ENCODE measurements around the gene SZT2.

DNA sequence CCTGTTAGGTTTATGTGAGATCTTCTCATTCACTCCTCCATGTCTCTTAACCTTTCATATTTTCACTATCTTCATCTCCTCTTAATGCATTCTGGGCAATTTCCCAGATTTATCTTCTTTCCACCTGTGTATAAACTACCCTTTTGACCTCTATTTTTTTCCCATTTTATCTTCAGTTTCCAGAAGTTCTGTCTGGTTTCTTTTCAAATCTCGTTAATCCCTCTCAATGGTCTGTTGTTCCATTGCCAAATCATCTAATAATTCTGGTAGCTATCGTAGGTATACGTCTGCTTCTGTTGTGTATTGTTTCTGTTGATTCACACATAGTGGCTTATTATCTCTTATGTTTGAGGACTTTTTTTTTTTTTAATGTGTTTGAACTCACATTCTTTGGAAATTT is 89.7 kb downstream of the SZT2 start:
- TF ChIP-seq, protein P1, sequence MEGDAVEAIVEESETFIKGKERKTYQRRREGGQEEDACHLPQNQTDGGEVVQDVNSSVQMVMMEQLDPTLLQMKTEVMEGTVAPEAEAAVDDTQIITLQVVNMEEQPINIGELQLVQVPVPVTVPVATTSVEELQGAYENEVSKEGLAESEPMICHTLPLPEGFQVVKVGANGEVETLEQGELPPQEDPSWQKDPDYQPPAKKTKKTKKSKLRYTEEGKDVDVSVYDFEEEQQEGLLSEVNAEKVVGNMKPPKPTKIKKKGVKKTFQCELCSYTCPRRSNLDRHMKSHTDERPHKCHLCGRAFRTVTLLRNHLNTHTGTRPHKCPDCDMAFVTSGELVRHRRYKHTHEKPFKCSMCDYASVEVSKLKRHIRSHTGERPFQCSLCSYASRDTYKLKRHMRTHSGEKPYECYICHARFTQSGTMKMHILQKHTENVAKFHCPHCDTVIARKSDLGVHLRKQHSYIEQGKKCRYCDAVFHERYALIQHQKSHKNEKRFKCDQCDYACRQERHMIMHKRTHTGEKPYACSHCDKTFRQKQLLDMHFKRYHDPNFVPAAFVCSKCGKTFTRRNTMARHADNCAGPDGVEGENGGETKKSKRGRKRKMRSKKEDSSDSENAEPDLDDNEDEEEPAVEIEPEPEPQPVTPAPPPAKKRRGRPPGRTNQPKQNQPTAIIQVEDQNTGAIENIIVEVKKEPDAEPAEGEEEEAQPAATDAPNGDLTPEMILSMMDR (IDR thresholded peaks at IDR 0.05; ENCODE audit: borderline replicate concordance, extremely low read depth, low read length, poor library complexity, severe bottlenecking), result no peak
- TF ChIP-seq EZH2 (IDR thresholded peaks at IDR 0.05; ENCODE audit: borderline replicate concordance, low read depth, low read length, severe bottlenecking), result no peak
